ENCODE measurements around the gene PODN. TPM values are rescaled to one million over a fixed set of nuclear protein-coding genes. Genes with fewer than 3 reads are reported as not detected.

The PODN gene, protein sequence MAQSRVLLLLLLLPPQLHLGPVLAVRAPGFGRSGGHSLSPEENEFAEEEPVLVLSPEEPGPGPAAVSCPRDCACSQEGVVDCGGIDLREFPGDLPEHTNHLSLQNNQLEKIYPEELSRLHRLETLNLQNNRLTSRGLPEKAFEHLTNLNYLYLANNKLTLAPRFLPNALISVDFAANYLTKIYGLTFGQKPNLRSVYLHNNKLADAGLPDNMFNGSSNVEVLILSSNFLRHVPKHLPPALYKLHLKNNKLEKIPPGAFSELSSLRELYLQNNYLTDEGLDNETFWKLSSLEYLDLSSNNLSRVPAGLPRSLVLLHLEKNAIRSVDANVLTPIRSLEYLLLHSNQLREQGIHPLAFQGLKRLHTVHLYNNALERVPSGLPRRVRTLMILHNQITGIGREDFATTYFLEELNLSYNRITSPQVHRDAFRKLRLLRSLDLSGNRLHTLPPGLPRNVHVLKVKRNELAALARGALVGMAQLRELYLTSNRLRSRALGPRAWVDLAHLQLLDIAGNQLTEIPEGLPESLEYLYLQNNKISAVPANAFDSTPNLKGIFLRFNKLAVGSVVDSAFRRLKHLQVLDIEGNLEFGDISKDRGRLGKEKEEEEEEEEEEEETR
- 1 to 10 TPM; 2.8 to 9.8 (median 5.1) TPM for total RNA-seq
- long read RNA-seq, partial matches to known transcripts: 0 of 2 reads
- long read RNA-seq, other reads (novel, unspliced or antisense): 2 of 2 reads

- Histone ChIP-seq H3K36me3 (no peaks in the 10 kb centered on the region), H3K27ac (peak within 1 kb of the TSS in 1 of 3 donors; percentile 36), H3K4me1 (peaks cover 0 to 5% (median 2%) of the 10 kb centered on the region in 4 donors), H3K9me3 (no peaks in the 10 kb centered on the region), H3K4me3 (peak within 1 kb of the TSS; percentile 25 to 45 (median 44)), H3K27me3 (peaks cover 0 to 3% of the 10 kb centered on the region in 2 donors)
- intact Hi-C loops (cut with DNase I): no loop called here
- 6% methylated on average over 6 of the region's 73 CpGs for WGBS (ENCODE audit: insufficient coverage, low coverage, low lambda C conversion rate, missing lambda C conversion rate)
- no peak for TF ChIP-seq POLR2A (IDR thresholded peaks at IDR 0.05)
- no peak for TF ChIP-seq CTCF (IDR thresholded peaks at IDR 0.05)
- ATAC-seq (peak; percentile 5 to 26 (median 18)), DNase-seq (no peak)
Observed at GRCh38 chr1:53061859-53062707, at the start of gene PODN. TSS of gene PODN (plus strand) at chr1:53062213. CDS start at chr1:53069856, 7,643 bp downstream.

DNA sequence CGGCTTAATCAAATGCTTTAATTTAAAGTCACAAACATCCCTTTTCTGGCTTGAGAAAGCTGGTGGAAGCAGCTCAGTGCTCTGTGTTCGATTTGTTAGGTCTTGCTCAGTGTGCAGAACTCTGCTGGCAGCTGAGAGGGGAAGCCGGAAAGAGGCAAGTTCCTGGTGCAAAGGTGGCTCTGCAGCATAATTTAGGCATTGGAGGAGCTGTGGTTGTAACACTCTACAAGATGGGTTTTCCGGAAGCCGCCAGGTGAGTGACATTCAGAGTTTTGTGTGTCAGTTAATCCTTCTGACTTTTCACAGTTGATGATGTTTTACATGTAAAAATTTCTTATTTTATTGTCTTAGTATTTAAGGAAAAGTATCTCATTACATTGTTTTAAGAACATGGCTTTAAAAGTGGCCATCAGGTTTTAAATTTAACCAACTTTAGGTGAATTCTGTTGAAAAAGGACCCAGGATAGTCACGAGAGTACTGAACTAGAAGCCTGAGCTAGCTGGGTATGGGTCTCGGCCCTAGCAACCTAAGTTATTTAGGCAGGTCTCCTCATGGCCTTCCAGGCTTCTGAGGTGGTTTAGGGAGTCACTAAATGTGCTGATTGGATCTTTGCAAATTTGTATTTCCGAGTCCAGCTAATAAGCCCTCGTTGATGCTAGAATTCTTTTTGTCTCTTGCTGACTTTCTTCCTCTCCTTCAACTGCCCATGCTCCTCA, 47.1 kb upstream of the PODN start:
- ATAC-seq (peak; percentile 92 to 98 (median 92)), DNase-seq (peak; percentile 65 to 73 (median 71))
- Histone ChIP-seq H3K4me1 (peaks cover 0 to 8% (median 2%) of the 10 kb centered on the region in 4 donors), H3K4me3 (peak overlapping the region; percentile 22 to 46 (median 41)), H3K9me3 (no peaks in the 10 kb centered on the region), H3K27me3 (no peaks in the 10 kb centered on the region), H3K27ac (peak overlapping the region in 2 of 3 donors; percentile 18 to 43), H3K36me3 (peaks cover 0 to 32% (median 15%) of the 10 kb centered on the region in 4 donors)
- WGBS (ENCODE audit: insufficient coverage, low coverage, low lambda C conversion rate, missing lambda C conversion rate): 13% methylated on average over 9 of the region's 9 CpGs
- intact Hi-C loops (cut with DNase I): no loop called here
- TF ChIP-seq CTCF (IDR thresholded peaks at IDR 0.05): no peak
- peak; percentile 29 for TF ChIP-seq POLR2A (IDR thresholded peaks at IDR 0.05)

DNA sequence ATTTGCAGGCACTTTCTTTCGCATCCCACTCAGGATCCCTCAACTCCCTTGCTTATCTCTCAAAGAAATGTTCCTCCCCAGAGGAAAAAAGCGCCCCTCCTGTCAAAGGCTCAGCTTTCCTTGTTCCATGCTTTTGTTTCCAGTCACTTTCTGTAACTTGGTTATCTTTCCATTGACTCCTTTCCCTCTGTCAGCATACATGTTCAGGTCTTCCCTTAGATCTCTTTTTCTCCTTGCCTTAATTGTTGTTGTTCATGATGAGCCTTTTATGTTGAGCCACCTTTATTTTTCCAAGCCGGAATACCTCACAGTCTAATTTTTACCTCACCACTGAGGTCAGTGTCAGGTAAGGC, 46.5 kb upstream of the PODN start:
- ATAC-seq (no peak), DNase-seq (no peak)
- H3K27ac ChIP-seq: no peak overlapping the region
- TF ChIP-seq POLR2A (IDR thresholded peaks at IDR 0.05) (no peak), CTCF (IDR thresholded peaks at IDR 0.05) (no peak)
- no peaks in the 10 kb centered on the region for H3K9me3 ChIP-seq
- no peaks in the 10 kb centered on the region for H3K27me3 ChIP-seq
- WGBS (ENCODE audit: insufficient coverage, low coverage, low lambda C conversion rate, missing lambda C conversion rate): 50% methylated on average over 3 of the region's 3 CpGs
- peak overlapping the region; percentile 22 to 46 (median 41) for H3K4me3 ChIP-seq
- peaks cover 0 to 32% (median 15%) of the 10 kb centered on the region in 4 donors for H3K36me3 ChIP-seq
- intact Hi-C loops (cut with DNase I): no loop called here
- H3K4me1 ChIP-seq: peaks cover 0 to 8% (median 2%) of the 10 kb centered on the region in 4 donors

- H3K27ac ChIP-seq: no peak overlapping the region
- H3K27me3 ChIP-seq: no peaks in the 10 kb centered on the region
- intact Hi-C loops (cut with DNase I): no loop called here
- 89% methylated on average over 1 of the region's 1 CpG for WGBS (ENCODE audit: insufficient coverage, low coverage, low lambda C conversion rate, missing lambda C conversion rate)
- peaks cover 0 to 9% (median 2%) of the 10 kb centered on the region in 4 donors for H3K4me1 ChIP-seq
- no peak for DNase-seq
- H3K9me3 ChIP-seq: no peaks in the 10 kb centered on the region
- no peak for ATAC-seq
- H3K4me3 ChIP-seq: no peak overlapping the region
- no peak for TF ChIP-seq POLR2A (IDR thresholded peaks at IDR 0.05)
- peaks cover 0 to 33% (median 15%) of the 10 kb centered on the region in 4 donors for H3K36me3 ChIP-seq
Observed at GRCh38 chr1:53016705-53017104, 45.3 kb upstream of the PODN start.
